Measurements from ENCODE around the gene PRR36.
"Not testable (repeated sequence)": the region's sequence is repeated elsewhere in the genome, so short reads cannot be mapped to it uniquely, and the experiment has no call there.

PRR36 gene

DNA sequence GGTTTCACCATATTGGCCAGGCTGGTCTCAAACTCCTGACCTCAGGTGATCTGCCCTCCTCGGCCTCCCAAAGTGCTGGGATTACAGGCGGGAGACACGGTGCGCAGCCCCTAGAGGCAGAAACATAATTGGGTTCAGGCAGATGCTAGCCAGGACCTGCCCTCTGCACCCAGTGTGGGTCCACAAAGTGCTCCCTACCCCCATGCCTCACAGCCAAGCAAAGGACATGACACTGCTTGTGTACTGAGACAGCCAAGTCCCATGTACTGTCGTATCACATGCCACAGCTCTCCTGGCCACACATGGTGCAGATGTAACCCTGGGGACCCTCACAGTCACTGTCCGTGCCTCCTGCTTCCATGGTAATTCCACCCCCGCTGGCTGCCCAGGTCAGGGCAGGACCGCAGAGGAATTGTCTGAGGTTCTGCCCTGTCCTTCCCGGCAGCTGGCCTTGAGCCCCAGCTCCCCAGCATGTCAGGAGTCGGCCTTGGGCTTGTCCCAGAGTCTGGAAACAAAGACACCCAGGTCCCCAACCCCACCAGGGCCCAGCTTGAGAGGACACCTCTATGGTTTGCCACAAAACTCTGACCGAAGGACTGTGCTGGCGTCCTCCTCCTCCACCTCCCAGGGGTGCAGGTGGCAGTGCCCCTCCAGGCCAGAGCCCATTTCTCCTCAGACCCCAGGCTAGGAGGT is 7.6 kb downstream of the PRR36 start:
- H3K36me3 ChIP-seq (ENCODE audit: insufficient read depth, low read length) = no peaks in the 10 kb centered on the region
- peaks cover 7% of the 10 kb centered on the region; the same call in 1 of the 2 replicates for H3K4me1 ChIP-seq (ENCODE audit: insufficient read depth, low read length)
- H3K9ac ChIP-seq (ENCODE audit: low read depth, low read length) = no peak overlapping the region
- H3K9me3 ChIP-seq (ENCODE audit: control insufficient read depth, insufficient read depth, low read length) = no peaks in the 10 kb centered on the region

DNA sequence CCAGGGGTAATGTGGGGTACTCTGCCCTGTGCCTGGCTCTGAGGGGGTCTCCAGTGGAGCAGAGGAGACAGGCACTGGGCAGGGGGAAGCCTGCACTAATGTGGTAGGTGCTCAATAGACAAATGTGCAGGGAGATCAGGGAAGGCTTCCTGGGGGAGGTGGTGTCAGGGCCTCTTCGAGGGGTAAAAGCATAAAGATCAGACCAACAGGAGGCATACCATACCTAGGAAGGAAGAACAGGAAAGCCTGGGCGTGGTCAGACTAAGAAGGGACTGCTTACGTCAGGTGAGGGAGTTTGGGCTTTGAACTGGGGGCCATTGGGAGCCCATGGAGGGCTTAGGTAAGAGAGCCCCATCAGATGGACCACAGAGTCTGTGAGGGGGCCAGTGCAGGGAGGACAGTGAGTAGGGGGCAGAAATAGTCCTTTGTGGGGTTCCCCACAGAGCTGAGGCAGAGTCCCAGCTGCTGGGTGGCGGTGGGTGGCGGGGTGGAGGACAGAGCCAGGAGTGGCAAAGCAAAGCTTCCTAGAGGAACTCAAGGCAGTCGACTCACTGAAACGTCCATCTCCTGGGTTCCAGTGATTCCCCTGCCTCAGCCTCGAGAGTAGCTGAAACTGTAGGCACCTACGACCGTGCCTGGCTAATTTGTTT is 8.8 kb downstream of the PRR36 start:
- Histone ChIP-seq H3K36me3 (ENCODE audit: insufficient read depth, low read length) (no peaks in the 10 kb centered on the region), H3K9ac (ENCODE audit: low read depth, low read length) (no peak overlapping the region), H3K4me1 (ENCODE audit: insufficient read depth, low read length) (peaks cover 17% of the 10 kb centered on the region), H3K9me3 (ENCODE audit: control insufficient read depth, insufficient read depth, low read length) (no peaks in the 10 kb centered on the region)

DNA sequence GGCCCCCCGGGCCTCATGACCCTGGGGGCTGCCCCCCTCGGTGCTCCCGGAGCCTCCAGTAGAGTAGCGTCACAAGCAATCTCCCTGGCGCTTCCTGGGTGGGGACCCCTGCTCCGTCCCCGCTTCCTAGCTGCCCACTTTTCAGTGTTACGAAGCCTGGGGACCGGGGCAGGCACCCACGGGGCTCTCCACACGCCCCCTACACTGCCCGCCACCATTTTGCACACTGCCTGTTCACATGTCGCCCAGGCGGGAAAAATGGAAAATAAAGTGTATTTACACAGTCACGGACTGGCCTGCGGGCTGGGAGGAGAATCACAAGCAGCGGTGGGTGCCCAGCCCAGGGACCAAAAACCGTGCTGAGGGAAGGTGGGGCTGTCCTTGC is 9.5 kb downstream of the PRR36 start:
- Histone ChIP-seq H3K9ac (ENCODE audit: low read depth, low read length) (no peak overlapping the region), H3K9me3 (ENCODE audit: control insufficient read depth, insufficient read depth, low read length) (no peaks in the 10 kb centered on the region), H3K36me3 (ENCODE audit: insufficient read depth, low read length) (no peaks in the 10 kb centered on the region), H3K4me1 (ENCODE audit: insufficient read depth, low read length) (peaks cover 18% of the 10 kb centered on the region)

DNA sequence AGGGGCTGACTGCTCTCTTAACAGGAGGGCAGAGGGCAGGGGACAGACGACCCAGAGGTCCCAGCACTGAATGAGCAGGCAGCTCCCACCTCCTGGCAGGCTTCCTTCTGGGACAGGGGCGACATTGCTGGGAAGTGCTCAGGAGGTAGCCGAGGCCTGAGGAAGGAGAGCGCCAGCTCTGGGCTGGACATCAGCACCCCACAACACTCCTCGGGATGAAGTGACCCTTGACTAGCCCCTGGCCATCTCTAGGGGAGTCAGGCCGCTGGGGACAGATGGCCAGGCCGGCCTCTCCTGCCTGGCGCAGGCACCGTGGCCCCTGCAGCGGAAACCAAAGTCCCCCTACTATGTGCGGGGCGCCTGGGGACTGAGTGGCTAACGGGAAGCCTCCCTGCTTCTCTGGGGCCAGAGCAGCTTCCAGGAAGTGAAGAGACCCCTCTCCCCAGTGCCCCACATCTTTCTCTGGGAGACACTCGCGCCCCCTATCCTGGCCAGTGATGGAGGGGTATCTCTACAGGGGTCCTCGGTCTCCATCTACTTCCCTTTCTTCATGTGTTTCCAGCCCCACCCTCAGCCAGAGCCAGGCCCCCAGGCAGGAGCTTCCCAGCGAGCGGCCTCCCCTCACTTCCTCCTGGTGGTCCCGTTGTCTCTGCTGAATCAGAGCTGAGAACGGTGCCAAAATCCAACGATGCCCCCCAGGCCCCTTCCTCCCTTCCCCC is 10.1 kb downstream of the PRR36 start:
- no peaks in the 10 kb centered on the region for H3K9me3 ChIP-seq (ENCODE audit: control insufficient read depth, insufficient read depth, low read length)
- peaks cover 18% of the 10 kb centered on the region for H3K4me1 ChIP-seq (ENCODE audit: insufficient read depth, low read length)
- peak overlapping the region; percentile 22; the same call in 1 of the 2 replicates for H3K9ac ChIP-seq (ENCODE audit: low read depth, low read length)
- no peaks in the 10 kb centered on the region for H3K36me3 ChIP-seq (ENCODE audit: insufficient read depth, low read length)

DNA sequence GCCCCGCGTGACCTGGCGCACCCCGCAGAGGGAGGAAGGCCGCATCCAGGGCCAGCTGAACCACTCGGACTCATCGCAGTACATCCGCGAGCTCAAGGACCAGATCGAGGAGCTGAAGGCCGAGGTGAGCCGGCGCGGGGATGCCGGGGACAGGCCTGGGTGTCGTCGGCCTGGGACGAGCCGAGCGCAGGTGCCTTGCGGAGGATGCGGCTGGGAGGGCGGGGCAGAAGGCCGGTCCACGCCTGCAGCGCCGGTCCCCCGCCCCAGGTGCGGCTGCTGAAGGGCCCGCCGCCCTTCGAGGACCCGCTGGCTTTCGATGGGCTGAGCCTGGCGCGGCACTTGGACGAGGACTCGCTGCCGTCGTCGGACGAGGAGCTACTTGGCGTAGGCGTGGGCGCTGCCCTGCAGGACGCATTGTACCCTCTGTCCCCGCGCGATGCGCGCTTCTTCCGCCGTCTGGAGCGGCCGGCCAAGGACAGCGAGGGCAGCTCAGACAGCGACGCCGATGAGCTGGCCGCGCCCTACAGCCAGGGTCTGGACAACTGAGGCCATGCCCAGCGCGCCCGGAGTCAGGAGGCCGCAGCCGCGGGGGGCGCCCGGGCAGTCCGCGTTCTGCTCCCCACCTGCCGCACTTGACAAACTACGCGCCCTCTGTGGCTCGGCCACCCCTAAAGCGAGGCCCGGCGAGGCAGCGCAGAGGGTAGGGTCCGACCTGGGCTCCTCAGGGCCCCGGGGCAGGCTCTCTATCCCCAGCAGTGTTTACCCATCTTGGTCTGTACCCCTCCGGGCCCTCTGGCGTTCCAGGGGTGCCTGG is 10.8 kb downstream of the PRR36 start:
- no peaks in the 10 kb centered on the region for H3K9me3 ChIP-seq (ENCODE audit: control insufficient read depth, insufficient read depth, low read length)
- H3K9ac ChIP-seq (ENCODE audit: low read depth, low read length) = peak overlapping the region; percentile 22; the same call in 1 of the 2 replicates

DNA sequence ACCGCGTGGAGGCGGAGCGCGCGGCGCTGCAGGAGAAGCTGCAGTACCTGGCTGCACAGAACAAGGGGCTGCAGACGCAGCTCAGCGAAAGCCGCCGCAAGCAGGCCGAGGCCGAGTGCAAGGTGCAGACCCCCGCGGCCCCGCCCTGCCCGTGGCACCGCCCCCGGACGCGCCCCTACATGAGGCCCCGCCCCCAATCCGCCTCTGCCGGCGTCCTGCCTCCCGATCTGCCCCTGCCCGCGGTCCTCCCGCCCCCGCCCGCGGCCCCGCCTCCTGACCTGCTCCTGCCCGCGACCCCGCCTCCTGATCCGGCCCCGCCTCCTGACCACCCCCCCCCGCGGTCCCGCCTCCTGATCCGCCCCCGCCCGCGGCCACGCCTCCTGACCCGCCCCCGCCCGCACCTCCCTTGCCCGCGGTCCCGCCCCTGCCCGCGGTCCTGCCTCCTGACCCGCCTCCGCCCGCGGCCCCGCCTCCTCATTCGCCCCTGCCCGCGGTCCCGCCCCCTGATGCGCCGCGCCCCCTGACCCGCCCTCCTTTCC is 11.7 kb downstream of the PRR36 start:
- no peaks in the 10 kb centered on the region for H3K36me3 ChIP-seq (ENCODE audit: insufficient read depth, low read length)
- peak overlapping the region; percentile 46; the same call in 1 of the 2 replicates for H3K9ac ChIP-seq (ENCODE audit: low read depth, low read length)
- H3K4me1 ChIP-seq (ENCODE audit: insufficient read depth, low read length) = peaks cover 18% of the 10 kb centered on the region
- no peaks in the 10 kb centered on the region for H3K9me3 ChIP-seq (ENCODE audit: control insufficient read depth, insufficient read depth, low read length)

More for the DNA sequence above, 10.8 kb downstream of the PRR36 start:
- H3K36me3 ChIP-seq (ENCODE audit: insufficient read depth, low read length) = no peaks in the 10 kb centered on the region
- peaks cover 18% of the 10 kb centered on the region for H3K4me1 ChIP-seq (ENCODE audit: insufficient read depth, low read length)

DNA sequence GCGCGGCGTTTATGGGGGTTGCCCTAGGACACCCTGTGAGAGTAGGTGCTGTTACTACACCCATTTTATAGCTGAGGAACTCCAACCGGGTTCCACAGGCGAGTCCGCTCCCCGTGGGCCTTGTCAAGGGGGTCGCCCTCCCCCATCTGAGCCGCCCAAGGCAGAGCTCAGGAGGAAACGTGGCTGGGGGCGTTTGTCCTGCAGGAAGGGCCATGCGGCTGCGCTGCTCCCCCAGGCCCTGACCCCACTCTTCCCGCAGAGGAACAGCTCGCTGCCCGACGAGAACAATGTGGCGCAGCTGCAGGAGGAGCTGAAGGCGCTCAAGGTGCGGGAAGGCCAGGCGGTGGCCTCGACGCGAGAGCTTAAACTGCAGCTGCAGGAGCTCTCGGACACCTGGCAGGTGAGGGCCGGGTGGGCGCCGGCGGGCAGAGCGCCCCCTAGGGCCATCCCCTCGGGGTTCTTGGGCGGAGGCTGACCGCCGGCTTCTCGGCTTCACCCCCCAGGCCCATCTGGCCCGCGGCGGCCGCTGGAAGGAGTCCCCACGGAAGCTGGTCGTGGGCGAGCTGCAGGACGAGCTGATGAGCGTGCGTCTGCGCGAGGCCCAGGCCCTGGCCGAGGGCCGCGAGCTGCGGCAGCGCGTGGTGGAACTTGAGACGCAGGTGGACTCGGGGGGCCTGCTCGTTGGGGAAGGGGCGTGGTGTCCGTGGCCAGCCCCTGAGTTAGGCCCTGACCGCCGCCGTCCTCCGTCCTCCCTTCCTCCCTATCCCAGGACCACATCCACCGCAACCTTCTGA is 12.4 kb downstream of the PRR36 start:
- no peaks in the 10 kb centered on the region for H3K36me3 ChIP-seq (ENCODE audit: insufficient read depth, low read length)
- no peaks in the 10 kb centered on the region for H3K9me3 ChIP-seq (ENCODE audit: control insufficient read depth, insufficient read depth, low read length)
- peaks cover 22% of the 10 kb centered on the region for H3K4me1 ChIP-seq (ENCODE audit: insufficient read depth, low read length)
- peak overlapping the region; percentile 46; the same call in 1 of the 2 replicates for H3K9ac ChIP-seq (ENCODE audit: low read depth, low read length)

DNA sequence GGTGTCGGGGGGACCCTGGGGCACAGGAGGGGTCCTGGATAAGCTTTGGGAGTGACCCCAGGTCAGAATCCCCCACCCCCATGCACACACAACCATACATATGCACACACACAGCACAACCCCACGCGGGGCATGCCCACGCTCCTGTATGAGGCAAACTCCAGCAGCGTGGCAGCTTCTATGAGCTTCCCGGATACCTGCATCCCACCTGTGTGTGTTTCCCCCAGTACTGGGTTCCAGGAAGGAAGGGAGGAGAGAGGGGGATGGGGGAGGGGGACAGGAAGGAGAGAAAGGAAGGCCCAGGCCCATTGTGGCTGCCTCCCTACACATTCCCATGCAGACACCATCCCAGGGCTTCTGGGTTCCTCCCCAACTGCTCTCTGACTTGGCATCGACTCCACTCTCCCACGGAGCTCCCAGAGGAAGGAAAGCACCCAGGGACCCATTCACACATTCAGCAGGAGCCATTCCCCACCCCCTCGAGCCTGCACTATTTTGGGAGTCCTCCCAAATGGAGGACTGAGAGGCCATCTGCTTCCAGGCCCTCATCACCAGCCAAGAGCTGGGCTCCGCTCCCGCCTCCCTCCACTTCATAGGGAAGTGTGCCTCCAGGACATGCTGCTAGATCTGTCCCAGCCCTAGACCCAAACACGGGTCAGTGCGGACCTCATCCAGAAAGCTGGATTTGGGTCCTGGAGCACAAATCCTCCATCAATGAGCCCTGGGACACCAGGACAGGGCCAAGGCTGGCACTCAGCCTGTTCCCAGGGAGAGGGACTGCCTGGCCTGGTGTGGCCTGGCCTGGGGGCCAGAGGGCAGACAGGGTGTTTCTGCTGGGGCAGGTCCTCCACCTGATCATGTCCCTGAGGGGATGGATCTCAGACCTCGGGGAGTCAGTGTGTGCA is 13.2 kb downstream of the PRR36 start:
- Histone ChIP-seq H3K9ac (ENCODE audit: low read depth, low read length) (no peak overlapping the region), H3K36me3 (ENCODE audit: insufficient read depth, low read length) (no peaks in the 10 kb centered on the region), H3K9me3 (ENCODE audit: control insufficient read depth, insufficient read depth, low read length) (no peaks in the 10 kb centered on the region), H3K4me1 (ENCODE audit: insufficient read depth, low read length) (peaks cover 22% of the 10 kb centered on the region)

DNA sequence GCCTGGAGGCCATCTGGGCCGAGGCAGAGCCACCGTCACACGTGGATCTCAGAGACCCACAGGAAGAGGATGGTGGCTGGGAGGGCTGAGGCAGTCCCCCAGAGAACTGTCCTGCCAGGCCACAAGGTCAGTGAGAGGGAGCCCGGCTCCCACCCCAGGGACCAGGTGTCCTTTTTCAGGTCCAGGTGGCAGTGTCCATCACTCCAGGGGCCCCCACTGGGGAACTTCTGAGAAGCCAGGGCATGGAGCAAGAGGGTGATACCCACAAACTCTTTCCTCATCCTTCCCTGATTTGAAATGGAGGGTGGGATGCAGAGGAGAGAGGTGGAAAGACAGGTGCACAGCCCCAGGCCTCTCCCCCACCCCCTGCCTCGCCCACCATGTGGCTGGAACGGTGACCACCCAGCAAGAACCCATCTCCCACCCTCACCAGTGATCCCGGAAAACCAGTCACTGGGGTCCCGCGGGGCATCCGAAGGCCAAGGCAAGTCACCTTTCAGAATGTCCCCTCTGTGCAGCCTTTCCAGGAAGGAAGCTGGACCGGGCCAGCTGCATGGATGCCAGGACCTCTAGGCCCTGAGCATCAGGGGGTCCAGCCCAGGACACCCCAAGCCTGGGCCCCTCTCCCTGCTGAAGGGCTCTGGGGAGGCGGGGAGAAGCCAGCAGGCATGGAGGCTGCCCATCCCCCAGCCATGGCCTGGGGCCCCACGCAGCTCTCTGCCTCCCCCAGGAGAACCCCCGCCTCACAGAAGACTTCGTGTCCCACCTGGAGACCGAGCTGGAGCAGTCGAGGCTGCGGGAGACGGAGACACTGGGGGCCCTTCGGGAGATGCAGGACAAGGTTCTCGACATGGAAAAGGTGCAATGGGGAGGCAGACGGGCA is 14.1 kb downstream of the PRR36 start:
- Histone ChIP-seq H3K4me1 (ENCODE audit: insufficient read depth, low read length) (peaks cover 20% of the 10 kb centered on the region), H3K36me3 (ENCODE audit: insufficient read depth, low read length) (no peaks in the 10 kb centered on the region), H3K9ac (ENCODE audit: low read depth, low read length) (no peak overlapping the region), H3K9me3 (ENCODE audit: control insufficient read depth, insufficient read depth, low read length) (no peaks in the 10 kb centered on the region)

DNA sequence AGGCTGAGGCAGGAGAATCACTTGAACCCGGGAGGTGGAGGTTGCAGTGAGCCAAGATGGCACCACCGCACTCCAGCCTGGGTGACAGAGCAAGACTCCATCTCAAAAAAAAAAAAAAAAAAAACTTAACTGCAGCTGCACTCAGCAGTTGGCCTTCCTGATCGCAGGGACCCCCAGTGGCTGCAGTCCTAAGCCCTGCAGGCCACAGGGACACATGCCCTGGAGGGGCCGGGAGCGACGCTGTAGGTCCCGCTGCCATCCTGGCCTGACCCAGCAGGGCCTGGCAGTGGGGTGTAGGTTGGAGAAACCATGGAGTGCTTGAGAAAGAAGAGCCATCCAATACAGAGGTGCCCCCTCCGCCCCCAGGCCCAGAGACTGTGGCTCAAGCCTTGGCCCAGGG is 15.1 kb downstream of the PRR36 start:
- not testable (repeated sequence) for H3K9me3 ChIP-seq (ENCODE audit: control insufficient read depth, insufficient read depth, low read length); H3K36me3 ChIP-seq (ENCODE audit: insufficient read depth, low read length); H3K9ac ChIP-seq (ENCODE audit: low read depth, low read length)
- H3K4me1 ChIP-seq (ENCODE audit: insufficient read depth, low read length) = peaks cover 20% of the 10 kb centered on the region

DNA sequence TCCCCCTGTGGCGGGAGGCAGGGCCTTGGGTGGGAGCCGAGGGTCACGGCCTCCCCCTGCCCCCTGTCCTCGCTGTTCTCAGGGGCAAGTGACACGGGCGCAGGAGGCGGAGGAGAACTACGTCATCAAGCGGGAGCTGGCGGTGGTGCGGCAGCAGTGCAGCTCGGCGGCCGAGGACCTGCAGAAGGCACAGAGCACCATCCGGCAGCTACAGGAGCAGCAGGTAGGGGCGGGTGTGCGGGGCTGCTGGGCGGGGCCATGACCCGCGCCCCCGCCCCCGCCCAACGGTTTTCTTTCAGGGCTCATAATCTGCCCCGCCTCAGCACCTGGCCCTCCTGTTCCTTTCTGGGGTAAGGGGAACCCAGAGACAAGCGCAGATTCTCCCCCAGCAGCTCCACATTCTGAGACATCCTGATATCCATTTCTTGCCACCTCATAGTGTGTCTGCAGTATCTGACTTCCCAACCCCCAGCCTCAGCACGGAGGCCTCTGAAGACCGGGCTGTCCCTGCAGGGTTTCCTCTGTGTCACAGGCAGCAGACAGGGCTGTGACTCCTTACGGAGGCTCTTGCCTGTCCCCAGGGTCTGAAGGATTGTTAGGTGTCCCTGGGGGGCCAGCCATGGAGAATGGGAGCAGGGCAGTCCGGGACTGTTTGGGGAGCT is 15.9 kb downstream of the PRR36 start:
- Histone ChIP-seq H3K9me3 (ENCODE audit: control insufficient read depth, insufficient read depth, low read length) (no peaks in the 10 kb centered on the region), H3K36me3 (ENCODE audit: insufficient read depth, low read length) (no peaks in the 10 kb centered on the region), H3K4me1 (ENCODE audit: insufficient read depth, low read length) (peaks cover 20% of the 10 kb centered on the region), H3K9ac (ENCODE audit: low read depth, low read length) (peak overlapping the region; percentile 55)

DNA sequence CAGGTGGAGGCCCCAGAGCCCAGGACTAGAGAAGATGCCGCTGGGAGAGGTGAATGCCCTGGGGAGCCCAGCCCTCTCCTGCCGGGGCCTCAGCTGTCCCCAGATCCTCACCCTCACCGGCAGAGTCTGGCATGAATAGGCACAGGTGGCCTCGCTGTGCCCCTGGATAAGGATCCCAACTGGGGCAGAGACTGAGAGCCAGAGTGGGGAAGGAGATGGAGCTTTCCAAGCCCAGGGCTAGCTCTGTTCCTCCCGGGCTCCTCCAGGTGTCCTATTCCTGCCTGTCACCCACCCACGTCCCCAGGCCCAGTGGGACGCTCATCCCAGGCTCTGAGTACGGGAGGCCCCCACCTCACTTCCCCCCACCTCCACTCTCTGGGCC is 16.5 kb downstream of the PRR36 start:
- H3K36me3 ChIP-seq (ENCODE audit: insufficient read depth, low read length) = no peaks in the 10 kb centered on the region
- H3K9ac ChIP-seq (ENCODE audit: low read depth, low read length) = peak overlapping the region; percentile 55
- H3K9me3 ChIP-seq (ENCODE audit: control insufficient read depth, insufficient read depth, low read length) = no peaks in the 10 kb centered on the region
- peaks cover 20% of the 10 kb centered on the region for H3K4me1 ChIP-seq (ENCODE audit: insufficient read depth, low read length)
